Kidney capillary endothelial cell (primary cell): Measurements from ENCODE around the gene TRIM52.

Experiments
- DNase-seq: peaks from one replicate; pipeline ENCODE4 v3.0.0-alpha.2; 2018; ENCODE audit warnings: low spot score

Gene TRIM52

GRCh38 chr5:181258576-181258975 lies 2.4 kb downstream of the TRIM52 start:
- no peak for DNase-seq

DNA sequence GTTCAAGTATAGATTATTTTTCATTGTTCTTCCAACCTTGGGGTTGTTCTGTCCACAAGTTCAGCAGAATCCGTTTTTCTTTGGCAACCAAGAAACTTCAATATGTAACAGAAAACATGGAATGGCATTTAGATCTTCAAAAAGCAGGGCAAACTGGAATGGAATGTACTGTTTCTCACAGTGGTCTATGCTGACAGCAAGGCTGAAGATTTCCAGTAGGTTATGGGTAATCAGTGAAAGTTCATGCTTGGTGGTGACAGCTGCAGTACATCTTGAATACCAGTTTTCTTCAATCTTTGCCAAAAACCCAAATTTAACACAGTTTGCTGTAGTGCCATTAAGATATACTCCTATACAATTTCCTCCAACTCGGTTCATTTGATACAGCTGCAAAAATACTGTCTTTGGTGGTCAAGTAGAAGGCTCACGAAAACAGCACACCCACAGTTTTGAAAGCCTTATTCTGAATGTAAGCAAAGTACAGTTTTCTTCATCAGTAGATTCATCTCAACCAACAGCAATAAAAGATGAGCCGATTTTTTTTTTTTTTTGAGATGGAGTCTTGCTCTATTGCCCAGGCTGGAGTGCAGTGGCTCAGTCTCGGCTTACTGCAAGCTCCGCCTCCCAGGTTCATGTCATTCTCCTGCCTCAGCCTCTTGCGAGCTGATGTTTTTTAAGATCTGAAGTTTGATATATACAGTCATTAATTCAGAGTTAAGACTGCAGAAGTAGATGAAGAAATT lies 4.9 kb downstream of the TRIM52 start:
- no peak for DNase-seq

GRCh38 chr5:181255276-181255675 lies 5.7 kb downstream of the TRIM52 start:
- no peak for DNase-seq

DNA sequence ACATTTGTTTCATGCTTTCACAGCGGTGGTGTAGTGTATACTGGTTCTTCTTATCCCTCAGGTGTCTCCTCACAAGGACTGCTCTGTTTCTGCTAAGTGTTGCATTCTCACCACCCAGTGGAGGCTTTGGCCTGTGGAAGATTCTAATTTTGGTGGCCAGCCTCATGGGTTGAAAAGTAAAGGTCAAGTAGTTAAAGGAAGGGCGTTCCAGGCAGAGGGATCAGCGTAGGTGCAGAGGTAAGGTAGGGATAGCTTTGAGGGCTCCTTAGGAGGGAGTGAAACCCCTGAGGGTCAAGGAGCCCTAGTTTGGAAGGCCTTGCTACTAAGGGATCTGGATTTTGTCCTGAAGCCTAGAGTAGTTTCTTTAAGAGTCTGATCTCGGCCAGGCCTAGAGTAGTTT lies 12.7 kb downstream of the TRIM52 start:
- DNase-seq = no peak

DNA sequence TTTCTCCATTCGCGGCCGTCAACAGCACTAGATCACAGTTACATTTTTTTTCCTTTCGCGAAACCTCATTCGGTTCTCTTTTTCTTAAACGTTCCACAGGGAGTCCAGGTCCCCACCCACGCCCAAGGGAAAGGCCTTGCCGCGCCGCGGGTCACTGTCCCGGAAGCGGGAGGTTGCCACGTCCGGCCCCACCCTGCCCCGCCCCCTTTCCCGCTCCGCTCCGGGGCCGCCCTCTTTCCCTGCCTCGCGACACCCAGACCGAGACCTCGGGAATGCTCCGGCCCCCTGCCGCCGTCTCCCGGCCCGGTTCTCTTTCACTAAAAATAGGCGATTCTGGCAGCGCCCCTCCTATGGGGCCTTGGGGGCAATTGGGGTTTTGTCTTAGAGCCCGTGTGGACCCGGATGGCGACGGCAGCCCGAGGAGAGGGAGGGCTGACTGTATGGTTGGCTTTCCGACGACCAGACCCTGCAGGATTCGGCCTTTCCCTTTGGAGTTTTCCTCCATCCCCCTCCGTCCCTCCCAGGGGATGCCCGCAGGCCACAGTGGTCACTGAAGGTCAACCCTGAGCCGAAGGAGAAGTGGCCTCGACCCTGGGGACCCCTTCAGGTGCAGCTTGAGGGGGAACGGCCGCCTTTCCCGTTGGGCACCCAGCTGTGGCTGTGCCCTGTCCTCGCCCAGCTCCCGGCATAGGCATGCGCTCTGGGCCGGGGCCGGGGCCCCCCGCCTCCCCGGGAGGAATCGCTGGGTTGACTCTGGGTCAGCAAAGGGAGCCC lies 14.5 kb downstream of the TRIM52 start:
- DNase-seq = peak; percentile 78

- no peak for DNase-seq
These were observed 15.3 kb downstream of the TRIM52 start for GRCh38 chr5:181245427-181246275.

DNA sequence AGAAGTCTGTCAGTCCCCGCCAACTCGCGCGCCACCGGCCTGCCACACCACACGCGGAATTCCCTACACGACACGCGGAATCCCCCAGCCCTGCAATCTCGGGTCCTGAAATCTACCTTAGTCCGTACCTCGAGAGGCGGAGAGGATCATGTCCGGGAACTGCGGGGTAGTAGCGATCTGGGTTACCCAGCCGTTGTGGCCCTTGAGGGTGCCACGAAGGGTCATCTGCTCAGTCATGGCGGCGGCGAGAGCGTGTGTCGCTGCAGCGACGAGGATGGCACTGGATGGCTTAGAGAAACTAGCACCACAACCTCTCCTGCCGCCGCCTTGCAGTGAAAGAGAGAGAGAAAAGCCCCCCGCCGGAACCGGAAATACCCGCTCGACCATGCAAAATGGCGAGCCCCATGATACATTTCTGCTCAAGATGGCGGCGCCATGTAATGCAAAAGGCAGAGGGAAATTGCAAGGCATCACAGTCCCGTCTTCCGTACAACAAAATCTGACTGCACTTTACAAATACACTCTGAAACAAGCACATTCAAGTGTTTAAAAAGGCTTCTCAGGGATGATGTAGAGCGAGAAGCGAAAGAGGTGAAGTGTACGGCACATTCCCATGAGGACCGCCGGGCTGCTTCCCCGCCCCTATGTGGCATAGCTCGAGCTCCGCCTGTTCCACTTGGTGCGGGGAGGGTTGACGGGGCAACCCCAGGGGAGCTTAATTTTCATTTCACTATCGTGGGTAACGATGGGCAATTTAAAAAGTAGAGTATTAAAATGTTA lies 17.2 kb downstream of the TRIM52 start, which contains the start of gene RACK1:
Gene RACK1 (minus strand): TSS at position 343 of the 780 bp plus-strand sequence. CDS start 106 bp downstream, at position 237.
- DNase-seq = peak; percentile 87

GRCh38 chr5:181243018-181243563 lies 17.9 kb downstream of the TRIM52 start:
- DNase-seq = no peak

GRCh38 chr5:181242031-181242451 lies 18.9 kb downstream of the TRIM52 start:
- no peak for DNase-seq

GRCh38 chr5:181241393-181241975 lies 19.5 kb downstream of the TRIM52 start:
- DNase-seq = peak; percentile 92

DNA sequence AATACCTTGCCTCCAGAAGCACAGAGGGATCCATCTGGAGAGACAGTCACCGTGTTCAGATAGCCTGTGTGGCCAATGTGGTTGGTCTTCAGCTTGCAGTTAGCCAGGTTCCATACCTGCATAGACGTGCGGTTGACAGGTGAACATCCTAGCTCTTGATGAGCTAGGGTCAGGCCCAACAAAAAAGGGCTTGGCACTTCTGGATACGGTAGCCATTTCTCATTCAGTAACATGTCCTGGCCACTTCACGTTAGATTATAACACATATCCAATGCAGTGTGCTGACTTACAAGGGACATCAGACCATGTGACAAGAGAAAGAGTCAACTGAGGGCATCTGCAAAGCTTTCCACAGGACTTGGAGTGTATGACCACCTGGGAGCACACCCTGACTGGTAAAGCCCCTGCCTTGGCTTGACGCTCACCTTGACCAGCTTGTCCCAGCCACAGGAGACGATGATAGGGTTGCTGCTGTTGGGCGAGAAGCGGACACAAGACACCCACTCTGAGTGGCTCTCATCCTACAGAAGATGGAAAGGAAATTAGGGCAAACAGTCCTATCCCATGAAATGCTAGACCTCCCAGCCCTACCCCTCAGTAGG lies 21.8 kb downstream of the TRIM52 start:
- no peak for DNase-seq

DNA sequence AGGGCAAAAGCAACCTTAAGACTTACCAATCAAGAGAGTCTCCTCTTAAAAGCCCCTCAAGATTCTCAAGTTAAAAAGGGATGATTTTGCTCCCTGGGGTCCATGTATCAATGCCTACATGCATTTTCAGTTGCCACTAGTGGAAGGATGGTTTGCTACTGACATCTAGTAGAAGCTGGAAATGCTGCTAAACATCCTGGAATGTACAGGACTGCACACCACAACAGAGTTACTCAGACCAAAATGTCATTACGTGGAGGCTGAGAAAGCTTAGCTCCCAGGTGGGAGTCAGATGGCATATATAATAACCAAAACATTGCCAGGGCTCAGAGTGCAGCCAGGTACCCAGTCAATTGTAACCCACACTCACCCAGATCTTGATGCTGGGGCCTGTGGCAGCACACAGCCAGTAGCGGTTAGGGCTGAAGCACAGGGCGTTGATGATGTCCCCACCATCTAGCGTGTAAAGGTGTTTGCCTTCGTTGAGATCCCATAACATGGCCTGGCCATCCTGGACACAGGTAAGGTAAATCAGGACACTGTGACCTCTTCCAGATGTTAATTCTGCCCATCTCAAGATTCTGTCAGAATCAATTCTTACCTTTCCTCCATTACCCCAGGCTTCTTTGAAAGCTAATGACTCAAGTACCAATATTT lies 23.1 kb downstream of the TRIM52 start:
- no peak for DNase-seq

- no peak for DNase-seq
These were observed 23.8 kb downstream of the TRIM52 start for GRCh38 chr5:181236954-181237641.

DNA sequence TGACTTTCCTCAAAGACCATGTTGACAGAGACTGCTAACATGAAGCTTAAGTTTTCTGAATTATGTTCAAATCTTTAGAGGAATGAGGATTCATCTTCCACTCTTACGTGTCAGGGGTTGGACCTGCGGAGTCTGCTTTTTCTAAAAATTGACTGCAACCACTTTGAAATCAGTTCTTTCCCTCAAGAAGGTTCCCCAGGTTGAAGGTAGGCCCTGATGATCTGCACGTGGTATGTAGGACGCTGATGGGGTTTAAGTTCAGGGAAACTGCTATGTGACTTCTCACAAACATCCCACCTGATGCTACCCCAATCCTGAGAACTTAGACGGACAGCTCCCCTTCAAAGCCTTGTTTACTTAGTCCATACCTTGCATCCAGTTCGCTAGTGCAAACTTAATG lies 24.5 kb downstream of the TRIM52 start:
- DNase-seq = no peak

GRCh38 chr5:181235689-181236366 lies 25.1 kb downstream of the TRIM52 start:
- DNase-seq = no peak

GRCh38 chr5:181235323-181235688 lies 25.6 kb downstream of the TRIM52 start:
- no peak for DNase-seq

GRCh38 chr5:181234455-181235306 lies 26.3 kb downstream of the TRIM52 start:
- DNase-seq = no peak
